Measurements from ENCODE around the gene PERM1. TPM values are rescaled to one million over a fixed set of nuclear protein-coding genes. Genes with fewer than 3 reads are reported as not detected.

PERM1 gene
- total and polyA plus RNA-seq, 2 of the 13 experiments (the other 11 are each of a cell fraction or from before 2014, with no cell fraction given): 0.04 to 0.29 TPM

DNA sequence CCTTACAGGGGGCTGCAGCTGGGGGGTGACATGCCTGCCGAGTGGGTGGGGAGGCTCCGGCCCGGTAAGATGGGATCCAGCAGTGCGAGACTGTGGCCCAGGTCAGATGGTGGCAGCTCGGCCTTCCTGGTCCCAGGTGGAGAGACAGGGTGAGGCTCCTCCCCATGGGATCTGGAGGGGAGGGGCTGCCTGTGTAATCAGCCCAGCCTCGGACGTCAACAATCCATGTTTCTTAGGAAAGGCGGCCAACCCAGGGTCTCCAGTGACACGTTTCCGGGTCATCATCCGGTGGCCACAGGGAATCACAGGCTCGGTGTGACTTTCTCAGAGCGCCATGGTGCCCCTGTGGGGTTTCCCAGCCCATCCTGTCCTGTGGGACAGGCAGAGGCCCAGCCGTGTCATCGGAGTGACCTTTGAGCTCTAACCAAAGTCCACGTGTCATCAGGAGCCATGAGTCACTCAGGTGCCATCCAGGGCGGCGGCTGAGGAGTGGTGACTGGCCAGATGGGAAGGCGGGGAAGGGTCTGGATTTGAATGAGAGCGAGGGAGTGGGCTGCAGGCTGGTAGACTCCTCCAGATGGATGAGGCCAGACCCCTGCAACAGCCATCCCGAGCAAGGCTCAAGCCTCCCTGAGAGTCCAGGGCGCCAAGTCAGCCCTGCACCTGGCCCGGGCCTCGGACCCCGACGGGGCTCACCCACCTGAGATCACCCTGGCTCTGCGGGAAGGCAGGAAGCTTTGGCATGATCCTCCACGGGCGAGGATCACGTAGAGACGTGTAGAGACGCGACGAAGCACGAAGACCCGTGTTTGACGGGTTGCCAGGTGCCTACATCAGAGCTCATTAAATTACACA is 24.6 kb upstream of the PERM1 start (continued):
- peak; percentile 76 for TF ChIP-seq PATZ1 (CRISPR knock-in tag; IDR thresholded peaks at IDR 0.05)
- no peak for TF ChIP-seq SP140L (CRISPR knock-in tag; IDR thresholded peaks at IDR 0.05; ENCODE audit: borderline replicate concordance)
- no peak for TF ChIP-seq ZFP36L1 (CRISPR knock-in tag; IDR thresholded peaks at IDR 0.05)
- TF ChIP-seq FOXA3 (CRISPR knock-in tag; IDR thresholded peaks at IDR 0.05): peak; percentile 78; the same call in 1 of the 2 replicates
- TF ChIP-seq, protein P1, sequence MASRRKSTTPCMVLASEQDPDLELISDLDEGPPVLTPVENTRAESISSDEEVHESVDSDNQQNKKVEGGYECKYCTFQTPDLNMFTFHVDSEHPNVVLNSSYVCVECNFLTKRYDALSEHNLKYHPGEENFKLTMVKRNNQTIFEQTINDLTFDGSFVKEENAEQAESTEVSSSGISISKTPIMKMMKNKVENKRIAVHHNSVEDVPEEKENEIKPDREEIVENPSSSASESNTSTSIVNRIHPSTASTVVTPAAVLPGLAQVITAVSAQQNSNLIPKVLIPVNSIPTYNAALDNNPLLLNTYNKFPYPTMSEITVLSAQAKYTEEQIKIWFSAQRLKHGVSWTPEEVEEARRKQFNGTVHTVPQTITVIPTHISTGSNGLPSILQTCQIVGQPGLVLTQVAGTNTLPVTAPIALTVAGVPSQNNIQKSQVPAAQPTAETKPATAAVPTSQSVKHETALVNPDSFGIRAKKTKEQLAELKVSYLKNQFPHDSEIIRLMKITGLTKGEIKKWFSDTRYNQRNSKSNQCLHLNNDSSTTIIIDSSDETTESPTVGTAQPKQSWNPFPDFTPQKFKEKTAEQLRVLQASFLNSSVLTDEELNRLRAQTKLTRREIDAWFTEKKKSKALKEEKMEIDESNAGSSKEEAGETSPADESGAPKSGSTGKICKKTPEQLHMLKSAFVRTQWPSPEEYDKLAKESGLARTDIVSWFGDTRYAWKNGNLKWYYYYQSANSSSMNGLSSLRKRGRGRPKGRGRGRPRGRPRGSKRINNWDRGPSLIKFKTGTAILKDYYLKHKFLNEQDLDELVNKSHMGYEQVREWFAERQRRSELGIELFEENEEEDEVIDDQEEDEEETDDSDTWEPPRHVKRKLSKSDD (CRISPR knock-in tag; IDR thresholded peaks at IDR 0.05; ENCODE audit: low read depth): peak; percentile 90
- peak; percentile 64 for TF ChIP-seq KDM3A (CRISPR knock-in tag; IDR thresholded peaks at IDR 0.05; ENCODE audit: low read depth)
- TF ChIP-seq MIER3 (CRISPR knock-in tag; IDR thresholded peaks at IDR 0.05; ENCODE audit: borderline replicate concordance): peak; percentile 93
- TF ChIP-seq ZNF570 (CRISPR knock-in tag; IDR thresholded peaks at IDR 0.05; ENCODE audit: borderline replicate concordance): no peak
- TF ChIP-seq ZMYM4 (CRISPR knock-in tag; IDR thresholded peaks at IDR 0.05): peak; percentile 62; the same call in 1 of the 2 replicates
- TF ChIP-seq TERF1 (CRISPR knock-in tag; IDR thresholded peaks at IDR 0.05): no peak
- no peak for TF ChIP-seq CBX2 (IDR thresholded peaks at IDR 0.05; ENCODE audit: low read depth, low read length)
- no peak for TF ChIP-seq CBX2 (CRISPR knock-in tag; IDR thresholded peaks at IDR 0.05; ENCODE audit: low read depth)
- peak; percentile 93 for TF ChIP-seq ZFX (CRISPR knock-in tag; IDR thresholded peaks at IDR 0.05; ENCODE audit: low read depth)
- TF ChIP-seq, protein P2, sequence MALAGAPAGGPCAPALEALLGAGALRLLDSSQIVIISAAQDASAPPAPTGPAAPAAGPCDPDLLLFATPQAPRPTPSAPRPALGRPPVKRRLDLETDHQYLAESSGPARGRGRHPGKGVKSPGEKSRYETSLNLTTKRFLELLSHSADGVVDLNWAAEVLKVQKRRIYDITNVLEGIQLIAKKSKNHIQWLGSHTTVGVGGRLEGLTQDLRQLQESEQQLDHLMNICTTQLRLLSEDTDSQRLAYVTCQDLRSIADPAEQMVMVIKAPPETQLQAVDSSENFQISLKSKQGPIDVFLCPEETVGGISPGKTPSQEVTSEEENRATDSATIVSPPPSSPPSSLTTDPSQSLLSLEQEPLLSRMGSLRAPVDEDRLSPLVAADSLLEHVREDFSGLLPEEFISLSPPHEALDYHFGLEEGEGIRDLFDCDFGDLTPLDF (CRISPR knock-in tag; IDR thresholded peaks at IDR 0.05): peak; percentile 52; the same call in 1 of the 2 replicates
- no peak for TF ChIP-seq PLRG1 (conservative IDR thresholded peaks at IDR 0.05)
- TF ChIP-seq ZNF282 (IDR thresholded peaks at IDR 0.05; ENCODE audit: partially characterized antibody): no peak
- no peak for TF ChIP-seq FIP1L1 (IDR thresholded peaks at IDR 0.05; ENCODE audit: borderline replicate concordance, insufficient read depth, low read depth, low read length)
- TF ChIP-seq IKZF5 (CRISPR knock-in tag; IDR thresholded peaks at IDR 0.05): peak; percentile 95
- no peak for TF ChIP-seq ZBTB8A (CRISPR knock-in tag; IDR thresholded peaks at IDR 0.05; ENCODE audit: borderline replicate concordance, low read depth)
- peak; percentile 61; the same call in 1 of the 2 replicates for TF ChIP-seq REL (CRISPR knock-in tag; conservative IDR thresholded peaks at IDR 0.05)
- TF ChIP-seq ZNF354B (CRISPR knock-in tag; IDR thresholded peaks at IDR 0.05): no peak
